Epithelial cell of esophagus (primary cell): Measurements from ENCODE around the gene CDC42.
"Not testable (repeated sequence)": the region's sequence is repeated elsewhere in the genome, so short reads cannot be mapped to it uniquely, and the experiment has no call there.

Source experiments
- DNase-seq: peaks from one replicate; pipeline ENCODE4 v3.0.0; 2010; ENCODE audit warnings: low read depth
- H3K4me3 ChIP-seq: 2 replicates; pipeline ENCODE4 v1.5.1; 2011; ENCODE audit warnings: mild to moderate bottlenecking, low read length, control low read depth
- CTCF ChIP-seq: IDR thresholded peaks from 2 replicates; pipeline ENCODE4 v1.5.1; 2011; ENCODE audit warnings: low read depth, mild to moderate bottlenecking, low read length, control low read depth, inconsistent platforms; ENCODE audit not compliant: insufficient read depth; ENCODE audit errors: missing control alignments

Gene CDC42

DNA sequence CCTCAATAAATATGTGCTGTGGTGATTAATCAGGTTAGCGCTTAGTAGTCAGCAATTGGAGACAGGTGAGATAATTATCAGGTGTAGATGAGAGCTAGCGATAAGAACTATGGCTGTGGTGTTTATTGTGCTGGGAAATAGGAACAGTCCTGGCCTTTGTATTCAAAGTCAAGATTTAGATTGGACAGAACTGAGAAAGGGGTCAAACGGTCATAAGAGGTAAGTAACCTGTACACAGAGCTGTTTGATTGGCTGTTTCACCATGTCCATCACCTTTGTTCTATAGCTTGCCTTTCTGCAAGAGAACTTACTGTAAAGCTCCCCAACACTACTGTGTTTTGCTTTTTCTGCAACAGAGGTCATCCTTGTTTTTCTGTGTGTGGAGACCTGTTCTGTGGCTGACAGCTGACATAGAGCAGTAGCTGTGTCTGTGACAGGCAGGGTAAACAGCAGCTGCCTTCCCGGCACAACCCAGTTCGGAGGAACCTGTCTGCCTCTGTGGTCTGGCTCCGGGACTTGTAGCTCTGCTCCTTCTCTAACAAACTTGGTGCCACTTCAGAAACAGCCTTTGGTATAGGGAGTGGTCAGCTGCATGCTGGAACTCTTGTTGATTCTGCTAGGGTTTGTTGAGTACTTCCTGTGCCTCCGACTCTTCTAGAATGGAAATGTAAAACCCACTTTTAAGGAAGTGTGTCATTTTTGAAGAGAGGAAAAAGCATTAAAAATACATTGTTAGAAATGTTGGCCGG, 21.1 kb upstream of the CDC42 start:
- H3K4me3 ChIP-seq: no peak overlapping the region
- no peak for DNase-seq
- TF ChIP-seq CTCF: no peak

GRCh38 chr1:22034834-22035233, 17.7 kb upstream of the CDC42 start:
- H3K4me3 ChIP-seq, DNase-seq: not testable (repeated sequence)

GRCh38 chr1:22037520-22037919, 15.0 kb upstream of the CDC42 start:
- H3K4me3 ChIP-seq: no peak overlapping the region
- no peak for TF ChIP-seq CTCF
- no peak for DNase-seq

DNA sequence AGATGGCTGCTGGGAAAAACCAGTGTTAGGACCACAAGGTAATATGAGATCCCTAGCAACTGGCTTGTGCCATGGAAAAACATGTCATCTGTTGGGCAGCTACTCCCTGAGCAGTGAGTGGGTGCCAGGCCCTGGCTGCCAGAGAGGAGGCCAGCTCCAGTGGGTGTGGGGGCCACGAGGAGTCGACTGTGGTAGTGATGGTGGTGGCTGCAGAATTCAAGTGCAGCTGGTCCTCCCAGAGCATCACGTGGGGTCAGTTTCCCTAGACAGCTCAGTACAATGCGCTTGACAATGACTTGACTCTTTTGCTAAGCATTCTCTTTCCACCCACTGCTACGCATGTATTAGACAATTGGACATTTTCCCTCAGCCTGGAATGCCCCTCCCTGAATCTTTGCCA, 14.5 kb upstream of the CDC42 start:
- TF ChIP-seq CTCF: no peak
- H3K4me3 ChIP-seq: no peak overlapping the region
- no peak for DNase-seq

- H3K4me3 ChIP-seq: no peak overlapping the region
- no peak for TF ChIP-seq CTCF
- peak; percentile 68 for DNase-seq
Measured at GRCh38 chr1:22039594-22040285, 12.8 kb upstream of the CDC42 start.

DNA sequence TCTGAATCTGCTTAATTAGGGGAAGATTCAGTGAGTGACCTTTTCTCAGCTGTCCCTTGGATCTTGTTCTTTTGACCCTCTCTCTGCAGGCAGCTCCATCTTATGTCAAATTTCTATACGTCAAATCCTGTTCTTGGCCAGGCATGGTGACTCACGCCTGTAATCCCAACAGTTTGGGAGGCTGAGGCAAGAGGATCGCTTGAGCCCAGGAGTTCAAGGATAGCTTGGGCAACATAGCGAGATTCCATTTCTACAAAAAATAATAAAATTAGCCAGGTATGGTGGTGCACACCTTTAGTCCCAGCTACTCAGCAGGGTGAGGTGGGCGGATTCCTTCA, 12.3 kb upstream of the CDC42 start:
- no peak for TF ChIP-seq CTCF
- no peak overlapping the region for H3K4me3 ChIP-seq
- no peak for DNase-seq

- H3K4me3 ChIP-seq: no peak overlapping the region
- TF ChIP-seq CTCF: no peak
- peak; percentile 95 for DNase-seq
Measured at GRCh38 chr1:22041505-22041904, 11.0 kb upstream of the CDC42 start.
